ENCODE data around the gene HBE1.
"Not testable (repeated sequence)": the region's sequence is repeated elsewhere in the genome, so short reads cannot be mapped to it uniquely, and the experiment has no call there.

The HBE1 gene

GRCh38 chr11:5253440-5253839 is 16.3 kb downstream of the HBE1 start:
- not testable (repeated sequence) for DNase-seq (ENCODE audit: low read depth in 2 of 2)

GRCh38 chr11:5252919-5253265 is 16.9 kb downstream of the HBE1 start:
- no peak for DNase-seq (ENCODE audit: low read depth in 2 of 2)

- no peak for DNase-seq (ENCODE audit: low read depth in 2 of 2)
Observed at GRCh38 chr11:5252192-5252918, 17.4 kb downstream of the HBE1 start.

GRCh38 chr11:5251746-5252145 is 18.0 kb downstream of the HBE1 start:
- no peak for DNase-seq (ENCODE audit: low read depth in 2 of 2)

GRCh38 chr11:5250543-5251204 is 19.1 kb downstream of the HBE1 start:
- no peak for DNase-seq (ENCODE audit: low read depth in 2 of 2)

- DNase-seq (ENCODE audit: low read depth in 2 of 2), result not testable (repeated sequence)
Observed at GRCh38 chr11:5249807-5250396, 19.8 kb downstream of the HBE1 start, which contains the start of gene HBG1. Gene HBG1, minus strand, starts transcription at chr11:5249857. Its CDS starts 53 bp downstream, at chr11:5249804.

- not testable (repeated sequence) for DNase-seq (ENCODE audit: low read depth in 2 of 2)
Observed at GRCh38 chr11:5248498-5248897, 21.2 kb downstream of the HBE1 start.

- no peak for DNase-seq (ENCODE audit: low read depth in 2 of 2)
Observed at GRCh38 chr11:5247472-5248192, 22.1 kb downstream of the HBE1 start.

GRCh38 chr11:5246772-5247471 is 22.8 kb downstream of the HBE1 start:
- no peak for DNase-seq (ENCODE audit: low read depth in 2 of 2)

GRCh38 chr11:5245155-5245554 is 24.6 kb downstream of the HBE1 start:
- no peak for DNase-seq (ENCODE audit: low read depth in 2 of 2)

- DNase-seq (ENCODE audit: low read depth in 2 of 2), result no peak
Observed at GRCh38 chr11:5243816-5244180, 25.9 kb downstream of the HBE1 start.

- DNase-seq (ENCODE audit: low read depth in 2 of 2), result no peak
Observed at GRCh38 chr11:5242933-5243815, 26.6 kb downstream of the HBE1 start.

- no peak for DNase-seq (ENCODE audit: low read depth in 2 of 2)
Observed at GRCh38 chr11:5242208-5242607, 27.5 kb downstream of the HBE1 start.

- DNase-seq (ENCODE audit: low read depth in 2 of 2), result no peak
Observed at GRCh38 chr11:5241458-5241857, 28.3 kb downstream of the HBE1 start.

GRCh38 chr11:5240458-5240857 is 29.3 kb downstream of the HBE1 start:
- DNase-seq (ENCODE audit: low read depth in 2 of 2), result no peak

- DNase-seq (ENCODE audit: low read depth in 2 of 2), result no peak
Observed at GRCh38 chr11:5240056-5240455, 29.7 kb downstream of the HBE1 start.

GRCh38 chr11:5239046-5239445 is 30.7 kb downstream of the HBE1 start:
- no peak for DNase-seq (ENCODE audit: low read depth in 2 of 2)

- DNase-seq (ENCODE audit: low read depth in 2 of 2), result no peak
Observed at GRCh38 chr11:5238486-5238885, 31.3 kb downstream of the HBE1 start.

- no peak for DNase-seq (ENCODE audit: low read depth in 2 of 2)
Observed at GRCh38 chr11:5237420-5237819, 32.3 kb downstream of the HBE1 start.

GRCh38 chr11:5235364-5236095 is 34.2 kb downstream of the HBE1 start:
- no peak for DNase-seq (ENCODE audit: low read depth in 2 of 2)
